Measurements from ENCODE around the gene CBLC. TPM values are rescaled to one million over a fixed set of nuclear protein-coding genes. Genes with fewer than 3 reads are reported as not detected.

The CBLC gene
- total and polyA plus RNA-seq, 7 experiments from 2014 or later: not detected

DNA sequence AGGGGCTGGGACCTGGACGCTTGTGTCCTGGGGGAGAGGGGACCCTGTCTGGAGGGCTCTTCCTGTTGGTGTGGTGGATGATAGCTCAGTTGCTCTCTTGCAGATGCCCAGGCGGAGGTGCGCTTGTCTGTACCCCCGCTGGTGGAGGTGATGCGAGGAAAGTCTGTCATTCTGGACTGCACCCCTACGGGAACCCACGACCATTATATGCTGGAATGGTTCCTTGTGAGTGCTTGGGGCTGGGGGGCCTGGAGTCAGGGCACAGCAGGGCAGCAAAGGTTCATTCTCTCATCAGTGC is 33.4 kb downstream of the CBLC start:
- H3K27me3 ChIP-seq (ENCODE audit: control insufficient read depth in 2 of 2, insufficient read depth in 2 of 2, low read length in 2 of 2): peaks cover 0 to 4% of the 10 kb centered on the region in 2 donors
- peaks cover 0 to 1% (median 0%) of the 10 kb centered on the region in 11 donors for H3K9me3 Mint-ChIP-seq

GRCh38 chr19:44812142-44812718 is 34.5 kb downstream of the CBLC start:
- ChIA-PET POLR2A (no interaction called here), CTCF (no interaction called here)
- H3K27me3 Mint-ChIP-seq: peaks cover 8 to 31% (median 22%) of the 10 kb centered on the region in 5 donors
- intact Hi-C loops (cut with micrococcal nuclease): no loop called here
- no peak for DNase-seq
- peaks cover 0 to 7% (median 0%) of the 10 kb centered on the region in 7 donors for H3K4me1 Mint-ChIP-seq
- no peak overlapping the region for H3K4me3 Mint-ChIP-seq
- peaks cover 0 to 1% (median 0%) of the 10 kb centered on the region in 11 donors for H3K9me3 Mint-ChIP-seq
- H3K36me3 Mint-ChIP-seq: no peaks in the 10 kb centered on the region
- no peak overlapping the region for H3K4me3 ChIP-seq (ENCODE audit: low read length)
- no peak for ATAC-seq
- H3K27me3 ChIP-seq (ENCODE audit: control insufficient read depth in 2 of 2, insufficient read depth in 2 of 2, low read length in 2 of 2): peaks cover 0 to 4% of the 10 kb centered on the region in 2 donors
- no peaks in the 10 kb centered on the region for H3K9me3 ChIP-seq (ENCODE audit: control insufficient read depth in 2 of 3, low read length in 3 of 3)
- no peak overlapping the region for H3K27ac Mint-ChIP-seq
- peaks cover 0 to 7% of the 10 kb centered on the region in 2 donors for H3K4me1 ChIP-seq (ENCODE audit: control insufficient read depth in 2 of 2, insufficient read depth in 2 of 2, low read length in 2 of 2)
- H3K27ac ChIP-seq (ENCODE audit: low read depth, low read length): no peak overlapping the region
- H3K36me3 ChIP-seq (ENCODE audit: control insufficient read depth in 2 of 3, insufficient read depth in 3 of 3, low read length in 3 of 3): no peaks in the 10 kb centered on the region

More for the DNA sequence above, 33.4 kb downstream of the CBLC start:
- no peak for ATAC-seq
- ChIA-PET CTCF (no interaction called here), POLR2A (no interaction called here)
- intact Hi-C loops (cut with micrococcal nuclease): no loop called here
- H3K27ac ChIP-seq (ENCODE audit: low read depth, low read length): no peak overlapping the region
- Mint-ChIP-seq H3K36me3 (no peaks in the 10 kb centered on the region), H3K27ac (no peak overlapping the region), H3K4me3 (no peak overlapping the region), H3K4me1 (peaks cover 0 to 7% (median 0%) of the 10 kb centered on the region in 7 donors), H3K27me3 (peaks cover 8 to 31% (median 22%) of the 10 kb centered on the region in 5 donors)
- no peaks in the 10 kb centered on the region for H3K9me3 ChIP-seq (ENCODE audit: control insufficient read depth in 2 of 3, low read length in 3 of 3)
- H3K4me3 ChIP-seq (ENCODE audit: low read length): no peak overlapping the region
- H3K4me1 ChIP-seq (ENCODE audit: control insufficient read depth in 2 of 2, insufficient read depth in 2 of 2, low read length in 2 of 2): peaks cover 0 to 7% of the 10 kb centered on the region in 2 donors
- DNase-seq: no peak
- no peaks in the 10 kb centered on the region for H3K36me3 ChIP-seq (ENCODE audit: control insufficient read depth in 2 of 3, insufficient read depth in 3 of 3, low read length in 3 of 3)

- H3K9me3 Mint-ChIP-seq: peaks cover 0 to 1% (median 0%) of the 10 kb centered on the region in 11 donors
- ChIA-PET POLR2A (no interaction called here), CTCF (no interaction called here)
- H3K36me3 Mint-ChIP-seq: no peaks in the 10 kb centered on the region
- no peak overlapping the region for H3K27ac Mint-ChIP-seq
- H3K36me3 ChIP-seq (ENCODE audit: control insufficient read depth in 2 of 3, insufficient read depth in 3 of 3, low read length in 3 of 3): no peaks in the 10 kb centered on the region
- ATAC-seq (no peak), DNase-seq (no peak)
- H3K9me3 ChIP-seq (ENCODE audit: control insufficient read depth in 2 of 3, low read length in 3 of 3): no peaks in the 10 kb centered on the region
- peaks cover 0 to 7% of the 10 kb centered on the region in 2 donors for H3K4me1 ChIP-seq (ENCODE audit: control insufficient read depth in 2 of 2, insufficient read depth in 2 of 2, low read length in 2 of 2)
- no peak overlapping the region for H3K4me3 ChIP-seq (ENCODE audit: low read length)
- no peak overlapping the region for H3K27ac ChIP-seq (ENCODE audit: low read depth, low read length)
- H3K27me3 Mint-ChIP-seq: peaks cover 8 to 30% (median 14%) of the 10 kb centered on the region in 5 donors
- peaks cover 0 to 4% of the 10 kb centered on the region in 2 donors for H3K27me3 ChIP-seq (ENCODE audit: control insufficient read depth in 2 of 2, insufficient read depth in 2 of 2, low read length in 2 of 2)
- H3K4me3 Mint-ChIP-seq: no peak overlapping the region
- H3K4me1 Mint-ChIP-seq: peaks cover 0 to 7% (median 0%) of the 10 kb centered on the region in 7 donors
- intact Hi-C loops (cut with micrococcal nuclease): no loop called here
These were observed 35.6 kb downstream of the CBLC start for GRCh38 chr19:44813070-44813840.

GRCh38 chr19:44813841-44814470 is 36.3 kb downstream of the CBLC start:
- H3K27me3 ChIP-seq (ENCODE audit: control insufficient read depth in 2 of 2, insufficient read depth in 2 of 2, low read length in 2 of 2): peaks cover 0 to 4% of the 10 kb centered on the region in 2 donors
- Mint-ChIP-seq H3K27ac (no peak overlapping the region), H3K9me3 (peaks cover 0 to 1% (median 0%) of the 10 kb centered on the region in 11 donors), H3K4me3 (no peak overlapping the region), H3K4me1 (peaks cover 0 to 5% (median 0%) of the 10 kb centered on the region in 7 donors), H3K36me3 (no peaks in the 10 kb centered on the region), H3K27me3 (peaks cover 8 to 26% (median 13%) of the 10 kb centered on the region in 5 donors)
- CTCF ChIA-PET: no interaction called here
- POLR2A ChIA-PET: interaction anchor here (0.6 kb wide), 1 partner anchor 27 kb away, joined by 3 read pairs; no protein-coding TSS in a partner anchor
- no peak for ATAC-seq
- H3K36me3 ChIP-seq (ENCODE audit: control insufficient read depth in 2 of 3, insufficient read depth in 3 of 3, low read length in 3 of 3): no peaks in the 10 kb centered on the region
- H3K9me3 ChIP-seq (ENCODE audit: control insufficient read depth in 2 of 3, low read length in 3 of 3): no peaks in the 10 kb centered on the region
- DNase-seq: no peak
- intact Hi-C loops (cut with micrococcal nuclease): no loop called here
- peaks cover 0 to 6% of the 10 kb centered on the region in 2 donors for H3K4me1 ChIP-seq (ENCODE audit: control insufficient read depth in 2 of 2, insufficient read depth in 2 of 2, low read length in 2 of 2)
- H3K27ac ChIP-seq (ENCODE audit: low read depth, low read length): no peak overlapping the region
- H3K4me3 ChIP-seq (ENCODE audit: low read length): no peak overlapping the region

DNA sequence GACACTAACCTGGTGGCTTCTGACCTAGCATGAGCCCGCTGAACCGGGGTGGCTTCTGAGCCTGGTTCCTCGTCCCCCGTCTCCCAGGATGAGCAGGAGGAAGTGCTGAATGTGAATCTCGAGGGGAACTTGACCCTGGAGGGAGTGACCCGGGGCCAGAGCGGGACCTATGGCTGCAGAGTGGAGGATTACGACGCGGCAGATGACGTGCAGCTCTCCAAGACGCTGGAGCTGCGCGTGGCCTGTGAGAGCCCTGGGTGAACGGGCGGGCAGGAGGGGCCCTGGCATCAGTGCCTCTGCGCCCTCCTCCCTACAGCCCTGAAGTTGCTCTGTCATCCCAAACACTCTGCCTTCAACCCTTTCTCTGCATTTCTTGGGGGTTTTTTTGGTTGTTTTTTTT is 36.8 kb downstream of the CBLC start:
- Mint-ChIP-seq H3K4me1 (no peaks in the 10 kb centered on the region), H3K4me3 (no peak overlapping the region), H3K36me3 (no peaks in the 10 kb centered on the region), H3K27me3 (peaks cover 5 to 22% (median 13%) of the 10 kb centered on the region in 5 donors), H3K9me3 (peaks cover 0 to 1% (median 0%) of the 10 kb centered on the region in 11 donors), H3K27ac (no peak overlapping the region)
- H3K4me1 ChIP-seq (ENCODE audit: control insufficient read depth in 2 of 2, insufficient read depth in 2 of 2, low read length in 2 of 2): peaks cover 0 to under 1% of the 10 kb centered on the region in 2 donors
- ChIA-PET CTCF (no interaction called here), POLR2A (interaction anchor here (0.6 kb wide), 1 partner anchor 28 kb away, joined by 3 read pairs; no protein-coding TSS in a partner anchor)
- DNase-seq: no peak
- H3K9me3 ChIP-seq (ENCODE audit: control insufficient read depth in 2 of 3, low read length in 3 of 3): no peaks in the 10 kb centered on the region
- H3K27ac ChIP-seq (ENCODE audit: low read depth, low read length): no peak overlapping the region
- no peaks in the 10 kb centered on the region for H3K36me3 ChIP-seq (ENCODE audit: control insufficient read depth in 2 of 3, insufficient read depth in 3 of 3, low read length in 3 of 3)
- no peak overlapping the region for H3K4me3 ChIP-seq (ENCODE audit: low read length)
- H3K27me3 ChIP-seq (ENCODE audit: control insufficient read depth in 2 of 2, insufficient read depth in 2 of 2, low read length in 2 of 2): peaks cover 0 to under 1% of the 10 kb centered on the region in 2 donors
- intact Hi-C loops (cut with micrococcal nuclease): no loop called here
- no peak for ATAC-seq

DNA sequence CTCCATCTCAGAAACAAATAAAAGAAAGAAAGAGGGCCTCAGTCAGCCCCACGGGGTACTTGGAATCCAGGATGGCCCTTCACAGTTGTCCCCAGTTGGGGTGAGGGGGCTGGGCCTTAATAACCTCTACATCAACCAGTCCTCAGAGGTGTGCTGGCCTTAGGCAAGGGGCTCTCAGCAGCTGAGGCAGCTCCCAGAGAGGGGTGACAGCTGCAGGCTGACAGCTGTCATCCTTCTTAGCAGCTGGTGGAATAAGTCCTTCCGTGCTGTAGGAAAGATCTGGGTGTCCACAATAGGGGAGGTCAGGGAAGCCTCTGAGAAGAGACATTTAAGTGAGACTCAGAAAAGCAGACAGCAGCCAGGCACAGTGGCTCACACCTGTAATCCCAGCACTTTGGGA is 38.6 kb downstream of the CBLC start:
- peaks cover under 1 to 13% (median 10%) of the 10 kb centered on the region in 5 donors for H3K27me3 Mint-ChIP-seq
- H3K9me3 Mint-ChIP-seq: no peaks in the 10 kb centered on the region
- CTCF ChIA-PET: no interaction called here
- H3K4me3 Mint-ChIP-seq: no peak overlapping the region
- no peak for ATAC-seq
- Histone ChIP-seq H3K4me3 (ENCODE audit: low read length) (no peak overlapping the region), H3K4me1 (ENCODE audit: control insufficient read depth in 2 of 2, insufficient read depth in 2 of 2, low read length in 2 of 2) (no peaks in the 10 kb centered on the region), H3K27ac (ENCODE audit: low read depth, low read length) (no peak overlapping the region), H3K9me3 (ENCODE audit: control insufficient read depth in 2 of 3, low read length in 3 of 3) (no peaks in the 10 kb centered on the region), H3K27me3 (ENCODE audit: control insufficient read depth in 2 of 2, insufficient read depth in 2 of 2, low read length in 2 of 2) (no peaks in the 10 kb centered on the region), H3K36me3 (ENCODE audit: control insufficient read depth in 2 of 3, insufficient read depth in 3 of 3, low read length in 3 of 3) (no peaks in the 10 kb centered on the region)
- DNase-seq: no peak
- H3K27ac Mint-ChIP-seq: no peak overlapping the region
- no peaks in the 10 kb centered on the region for H3K36me3 Mint-ChIP-seq
- no peaks in the 10 kb centered on the region for H3K4me1 Mint-ChIP-seq
- intact Hi-C loops (cut with micrococcal nuclease): no loop called here
- POLR2A ChIA-PET: no interaction called here
